ENCODE measurements around the gene DCAF10. TPM values are rescaled to one million over a fixed set of nuclear protein-coding genes. Genes with fewer than 3 reads are reported as not detected.

DCAF10 gene
- total RNA-seq, 1 experiment from 2014 or later: 22.6 TPM

DNA sequence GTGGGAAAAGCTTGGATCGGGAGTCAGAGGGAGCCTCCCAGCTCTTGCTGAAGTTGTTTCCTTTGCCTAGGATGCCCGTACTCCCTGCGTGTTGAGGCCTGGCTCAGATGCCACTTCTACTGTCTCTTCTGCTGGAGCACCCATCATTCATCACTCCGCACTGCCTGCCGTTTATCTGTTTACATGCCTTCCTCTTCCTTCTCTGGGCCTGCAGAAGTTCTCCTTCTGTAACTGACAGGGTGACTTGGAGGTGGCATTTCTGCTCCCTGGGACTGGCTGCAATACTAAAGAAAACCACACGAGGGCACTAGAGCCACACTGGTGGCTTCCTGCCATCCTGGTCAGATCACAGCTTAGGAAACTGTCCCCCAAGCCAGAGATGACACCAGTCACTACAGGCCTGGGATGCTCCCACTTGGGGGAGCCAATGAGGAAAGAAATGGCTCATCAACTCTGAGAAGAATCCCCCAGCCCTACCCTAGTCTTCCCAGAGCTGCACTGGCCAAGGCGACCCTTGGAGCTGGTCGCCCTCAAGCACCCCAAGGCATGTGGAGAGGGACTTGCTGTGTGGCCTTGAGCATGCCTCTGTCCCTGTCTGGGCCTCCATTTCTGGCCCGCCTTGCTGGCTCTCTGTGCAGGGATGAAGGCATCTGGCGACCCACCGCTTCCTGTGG lies 113.0 kb downstream of the DCAF10 start:
- TF ChIP-seq EZH2 (IDR thresholded peaks at IDR 0.05; ENCODE audit: low read depth): no peak
- TF ChIP-seq, protein P1, sequence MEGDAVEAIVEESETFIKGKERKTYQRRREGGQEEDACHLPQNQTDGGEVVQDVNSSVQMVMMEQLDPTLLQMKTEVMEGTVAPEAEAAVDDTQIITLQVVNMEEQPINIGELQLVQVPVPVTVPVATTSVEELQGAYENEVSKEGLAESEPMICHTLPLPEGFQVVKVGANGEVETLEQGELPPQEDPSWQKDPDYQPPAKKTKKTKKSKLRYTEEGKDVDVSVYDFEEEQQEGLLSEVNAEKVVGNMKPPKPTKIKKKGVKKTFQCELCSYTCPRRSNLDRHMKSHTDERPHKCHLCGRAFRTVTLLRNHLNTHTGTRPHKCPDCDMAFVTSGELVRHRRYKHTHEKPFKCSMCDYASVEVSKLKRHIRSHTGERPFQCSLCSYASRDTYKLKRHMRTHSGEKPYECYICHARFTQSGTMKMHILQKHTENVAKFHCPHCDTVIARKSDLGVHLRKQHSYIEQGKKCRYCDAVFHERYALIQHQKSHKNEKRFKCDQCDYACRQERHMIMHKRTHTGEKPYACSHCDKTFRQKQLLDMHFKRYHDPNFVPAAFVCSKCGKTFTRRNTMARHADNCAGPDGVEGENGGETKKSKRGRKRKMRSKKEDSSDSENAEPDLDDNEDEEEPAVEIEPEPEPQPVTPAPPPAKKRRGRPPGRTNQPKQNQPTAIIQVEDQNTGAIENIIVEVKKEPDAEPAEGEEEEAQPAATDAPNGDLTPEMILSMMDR (conservative IDR thresholded peaks at IDR 0.05): peak; percentile 90
- CTCF ChIA-PET: interaction anchor here (0.6 to 1.2 kb wide), 7 partner anchors 10 to 479 kb away, joined by 3 to 17 read pairs (median 3); partner anchors contain the start of gene ALDH1B1
- Histone ChIP-seq H3K4me3 (no peak overlapping the region), H3K36me3 (ENCODE audit: low read depth) (no peaks in the 10 kb centered on the region), H4K20me1 (ENCODE audit: insufficient read depth) (no peaks in the 10 kb centered on the region), H3K79me2 (ENCODE audit: low read depth) (no peaks in the 10 kb centered on the region), H2AFZ (no peak overlapping the region), H3K4me1 (replicated peaks; ENCODE audit: insufficient read depth) (peaks cover 13% of the 10 kb centered on the region), H3K27ac (no peak overlapping the region), H3K9me3 (ENCODE audit: insufficient read depth, low read depth) (no peaks in the 10 kb centered on the region), H3K4me2 (no peak overlapping the region), H3F3A (ENCODE audit: insufficient read depth, low read depth) (peaks cover 24% of the 10 kb centered on the region; the same call in 1 of the 2 replicates), H3K9me2 (ENCODE audit: insufficient read depth) (no peaks in the 10 kb centered on the region), H3K27me3 (ENCODE audit: insufficient read depth, low read depth) (no peaks in the 10 kb centered on the region)
- DNase-seq: peak; percentile 50 to 77
- POLR2A ChIA-PET (ENCODE audit: unreplicated experiment): no interaction called here
- no TSS peak for BruUV-seq (replicated peaks)
- intact Hi-C loops (cut with micrococcal nuclease; ENCODE audit: unreplicated experiment): loop anchor here (1.0 to 5.0 kb wide), 9 partner anchors 39 to 450 kb away; no protein-coding TSS in a partner anchor

DNA sequence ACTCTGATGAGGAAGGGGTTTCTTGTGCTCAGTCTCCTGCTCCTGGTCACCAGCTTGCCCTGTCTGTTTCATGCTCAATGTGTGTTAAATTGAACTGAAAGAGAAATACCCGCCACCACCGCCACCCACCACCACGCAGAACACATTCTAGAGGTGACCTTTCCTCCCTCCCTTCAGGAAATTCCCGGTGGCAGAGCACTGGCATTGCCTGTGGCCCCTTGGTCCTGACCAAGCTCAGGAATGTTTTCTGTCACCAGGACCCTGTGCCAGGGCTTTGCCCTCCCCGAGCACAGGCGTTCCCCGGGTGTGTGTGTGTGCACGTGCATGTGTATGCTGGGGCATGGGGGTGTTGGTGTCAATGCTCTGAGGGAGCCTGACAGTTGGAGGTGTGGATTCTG lies 113.6 kb downstream of the DCAF10 start:
- H3F3A ChIP-seq (ENCODE audit: insufficient read depth, low read depth): peaks cover 24% of the 10 kb centered on the region; the same call in 1 of the 2 replicates
- CTCF ChIA-PET: interaction anchor here (0.6 to 1.2 kb wide), 6 partner anchors 11 to 479 kb away, joined by 3 to 17 read pairs (median 3); partner anchors contain the start of gene ALDH1B1
- no TSS peak for BruUV-seq (replicated peaks)
- H3K36me3 ChIP-seq (ENCODE audit: low read depth): no peaks in the 10 kb centered on the region
- no peak overlapping the region for H3K4me3 ChIP-seq
- H3K4me2 ChIP-seq: no peak overlapping the region
- no peak overlapping the region for H3K27ac ChIP-seq
- no peaks in the 10 kb centered on the region for H3K27me3 ChIP-seq (ENCODE audit: insufficient read depth, low read depth)
- TF ChIP-seq, protein P1 (conservative IDR thresholded peaks at IDR 0.05): no peak
- no peak for TF ChIP-seq EZH2 (IDR thresholded peaks at IDR 0.05; ENCODE audit: low read depth)
- peaks cover 9% of the 10 kb centered on the region for H3K4me1 ChIP-seq (replicated peaks; ENCODE audit: insufficient read depth)
- no peaks in the 10 kb centered on the region for H3K79me2 ChIP-seq (ENCODE audit: low read depth)
- POLR2A ChIA-PET (ENCODE audit: unreplicated experiment): no interaction called here
- intact Hi-C loops (cut with micrococcal nuclease; ENCODE audit: unreplicated experiment): loop anchor here (2.0 to 5.0 kb wide), 3 partner anchors 38 to 253 kb away; no protein-coding TSS in a partner anchor
- no peaks in the 10 kb centered on the region for H3K9me3 ChIP-seq (ENCODE audit: insufficient read depth, low read depth)
- DNase-seq: no peak
- H3K9me2 ChIP-seq (ENCODE audit: insufficient read depth): no peaks in the 10 kb centered on the region
- H2AFZ ChIP-seq: no peak overlapping the region
- no peaks in the 10 kb centered on the region for H4K20me1 ChIP-seq (ENCODE audit: insufficient read depth)

DNA sequence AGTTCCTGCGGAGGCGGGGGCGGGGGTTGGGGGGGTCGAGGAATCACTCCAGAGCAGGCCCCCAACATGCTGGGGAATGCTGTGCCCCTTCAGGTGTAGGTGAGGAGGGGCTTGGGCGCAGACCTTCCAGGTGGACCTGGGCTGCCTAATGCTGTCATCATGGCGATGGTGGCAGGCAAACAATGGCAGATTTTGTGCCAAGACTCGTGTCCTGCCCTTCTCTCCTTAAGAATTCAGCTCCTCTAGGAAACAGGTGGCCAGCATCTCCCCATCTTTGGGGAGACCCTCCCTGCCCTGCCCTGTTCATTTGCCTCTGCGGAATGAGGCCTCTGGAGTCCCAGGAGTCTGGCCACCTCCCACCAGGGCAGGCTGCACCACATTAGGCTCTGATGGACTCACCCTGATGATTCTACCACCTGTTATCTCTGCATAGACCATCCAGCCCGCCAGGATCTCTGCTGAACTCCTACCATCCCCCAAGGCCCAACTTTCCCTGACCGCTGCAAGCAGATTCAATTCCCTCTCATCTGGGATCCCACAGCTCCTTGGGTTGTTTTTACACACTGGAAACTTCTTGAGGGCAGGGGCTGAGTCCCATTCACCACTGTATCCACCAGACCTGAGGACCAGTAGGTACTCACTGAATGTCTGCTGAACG lies 114.2 kb downstream of the DCAF10 start:
- TF ChIP-seq, protein P1 (conservative IDR thresholded peaks at IDR 0.05): no peak
- TF ChIP-seq EZH2 (IDR thresholded peaks at IDR 0.05; ENCODE audit: low read depth): no peak
- Histone ChIP-seq H3K9me2 (ENCODE audit: insufficient read depth) (no peaks in the 10 kb centered on the region), H3K4me3 (no peak overlapping the region), H3K9me3 (ENCODE audit: insufficient read depth, low read depth) (no peaks in the 10 kb centered on the region), H3K27me3 (ENCODE audit: insufficient read depth, low read depth) (no peaks in the 10 kb centered on the region), H3F3A (ENCODE audit: insufficient read depth, low read depth) (peaks cover 21% of the 10 kb centered on the region; the same call in 1 of the 2 replicates), H4K20me1 (ENCODE audit: insufficient read depth) (no peaks in the 10 kb centered on the region), H3K4me1 (replicated peaks; ENCODE audit: insufficient read depth) (peaks cover 2% of the 10 kb centered on the region; the same call in 1 of the 2 replicates), H2AFZ (no peak overlapping the region), H3K27ac (no peak overlapping the region), H3K79me2 (ENCODE audit: low read depth) (no peaks in the 10 kb centered on the region), H3K4me2 (no peak overlapping the region), H3K36me3 (ENCODE audit: low read depth) (no peaks in the 10 kb centered on the region)
- no peak for DNase-seq
- ChIA-PET CTCF (interaction anchor here (0.7 to 1.1 kb wide), 3 partner anchors 12 to 173 kb away, joined by 3 read pairs; no protein-coding TSS in a partner anchor), POLR2A (ENCODE audit: unreplicated experiment) (interaction anchor here (0.6 to 0.7 kb wide), 2 partner anchors 16 to 944 kb away, joined by 3 to 5 read pairs; no protein-coding TSS in a partner anchor)
- intact Hi-C loops (cut with micrococcal nuclease; ENCODE audit: unreplicated experiment): loop anchor here (2.0 to 5.0 kb wide), 3 partner anchors 37 to 252 kb away; no protein-coding TSS in a partner anchor
- no TSS peak for BruUV-seq (replicated peaks)
